SK-N-MC (cell line): ENCODE data around the gene COL4A1.
A peak's percentile ranks its signal among the peaks of the same experiment; 100 is the strongest.

Experiments
- DNase-seq: peaks from one replicate; pipeline ENCODE4 v3.0.0-alpha.2; 2011; ENCODE audit warnings: low read depth, low spot score
- H3K27ac ChIP-seq: fragments of 200-600 bp; sonication (generic); 2 replicates; pipeline ENCODE4 v1.5.1; 2016; ENCODE audit warnings: mixed run types
- H3K36me3 ChIP-seq: fragments of 200-600 bp; sonication (generic); 2 replicates; pipeline ENCODE4 v1.6.1; 2017; ENCODE audit warnings: antibody characterized with exemption, low read length, mixed read lengths; ENCODE audit not compliant: insufficient read depth
- H3K4me3 ChIP-seq: fragments of 200-600 bp; sonication (generic); 2 replicates; pipeline ENCODE4 v1.5.1; 2016
- H3K9ac ChIP-seq: fragments of 200-600 bp; sonication (generic); 2 replicates; pipeline ENCODE4 v1.8.0; 2017; ENCODE audit warnings: mixed run types, mixed read lengths; ENCODE audit not compliant: insufficient read length
- H3K9me3 ChIP-seq: fragments of 200-600 bp; sonication (generic); 2 replicates; pipeline ENCODE4 v1.6.1; 2017; ENCODE audit warnings: low read depth, mild to moderate bottlenecking, antibody characterized with exemption, low read length, moderate library complexity, mixed read lengths
- EZH2 ChIP-seq: fragments of 200-600 bp; sonication (generic); IDR thresholded peaks from one replicate; pipeline ENCODE4 v1.6.1; 2017; ENCODE audit warnings: antibody characterized with exemption
- FOXP2 ChIP-seq: optimal IDR thresholded peaks from 2 replicates; pipeline ENCODE3; 2011; ENCODE audit warnings: mild to moderate bottlenecking, moderate library complexity; ENCODE audit not compliant: insufficient read depth; ENCODE audit errors: extremely low read length, control extremely low read depth
- POLR2AphosphoS5 ChIP-seq: IDR thresholded peaks from 2 replicates; pipeline ENCODE4 v1.6.1; 2012; ENCODE audit warnings: mild to moderate bottlenecking, low read depth, low read length, borderline replicate concordance

Gene COL4A1

GRCh38 chr13:110254751-110255553 lies 52.0 kb downstream of the COL4A1 start:
- no peak for TF ChIP-seq FOXP2
- TF ChIP-seq EZH2, result no peak
- TF ChIP-seq POLR2AphosphoS5, result no peak
- Histone ChIP-seq H3K4me3 (no peak overlapping the region), H3K9ac (no peak overlapping the region), H3K36me3 (no peaks in the 10 kb centered on the region), H3K9me3 (no peaks in the 10 kb centered on the region), H3K27ac (peak overlapping the region; percentile 95)
- DNase-seq, result no peak

- H3K36me3 ChIP-seq, result no peaks in the 10 kb centered on the region
- TF ChIP-seq FOXP2 (no peak), POLR2AphosphoS5 (no peak), EZH2 (no peak)
- H3K27ac ChIP-seq, result peak overlapping the region; percentile 95
- H3K9ac ChIP-seq, result no peak overlapping the region
- DNase-seq, result no peak
- H3K4me3 ChIP-seq, result no peak overlapping the region
- no peaks in the 10 kb centered on the region for H3K9me3 ChIP-seq
Observed at GRCh38 chr13:110254151-110254679, 52.7 kb downstream of the COL4A1 start.

GRCh38 chr13:110251193-110251819 lies 55.7 kb downstream of the COL4A1 start:
- DNase-seq, result no peak
- Histone ChIP-seq H3K4me3 (no peak overlapping the region), H3K36me3 (no peaks in the 10 kb centered on the region), H3K9me3 (no peaks in the 10 kb centered on the region), H3K9ac (no peak overlapping the region), H3K27ac (0 out of 2 replicates have a peak overlapping the region, but pooled peaks have one; percentile 19)
- TF ChIP-seq EZH2, result no peak
- TF ChIP-seq FOXP2, result no peak
- no peak for TF ChIP-seq POLR2AphosphoS5

GRCh38 chr13:110250258-110250891 lies 56.6 kb downstream of the COL4A1 start:
- Histone ChIP-seq H3K36me3 (no peaks in the 10 kb centered on the region), H3K27ac (peak overlapping the region; percentile 80), H3K9ac (no peak overlapping the region), H3K4me3 (no peak overlapping the region), H3K9me3 (no peaks in the 10 kb centered on the region)
- no peak for TF ChIP-seq POLR2AphosphoS5
- TF ChIP-seq FOXP2, result no peak
- no peak for TF ChIP-seq EZH2
- DNase-seq, result no peak

GRCh38 chr13:110249326-110249725 lies 57.6 kb downstream of the COL4A1 start:
- H3K9ac ChIP-seq, result no peak overlapping the region
- H3K36me3 ChIP-seq, result no peaks in the 10 kb centered on the region
- H3K4me3 ChIP-seq, result no peak overlapping the region
- no peak for DNase-seq
- H3K27ac ChIP-seq, result no peak overlapping the region; the same call in 1 of the 2 replicates
- no peaks in the 10 kb centered on the region for H3K9me3 ChIP-seq
- TF ChIP-seq POLR2AphosphoS5 (no peak), EZH2 (no peak), FOXP2 (no peak)

GRCh38 chr13:110248449-110249143 lies 58.4 kb downstream of the COL4A1 start:
- no peak for TF ChIP-seq FOXP2
- TF ChIP-seq POLR2AphosphoS5, result no peak
- TF ChIP-seq EZH2, result no peak
- peak overlapping the region; percentile 97 for H3K27ac ChIP-seq
- no peak for DNase-seq
- no peak overlapping the region for H3K9ac ChIP-seq
- H3K9me3 ChIP-seq, result no peaks in the 10 kb centered on the region
- no peak overlapping the region; the same call in 1 of the 2 replicates for H3K4me3 ChIP-seq
- H3K36me3 ChIP-seq, result no peaks in the 10 kb centered on the region

GRCh38 chr13:110246530-110246929 lies 60.4 kb downstream of the COL4A1 start:
- Histone ChIP-seq H3K9ac (peak overlapping the region; percentile 61), H3K9me3 (no peaks in the 10 kb centered on the region), H3K27ac (peak overlapping the region; percentile 97), H3K36me3 (no peaks in the 10 kb centered on the region), H3K4me3 (no peak overlapping the region)
- DNase-seq, result no peak
- TF ChIP-seq EZH2 (no peak), FOXP2 (no peak), POLR2AphosphoS5 (no peak)
